SW480 (cell line): ENCODE results near the gene NCF4.

Experiments
- DNase-seq: peaks from one replicate; pipeline ENCODE4 v3.0.0-alpha.2; 2016; ENCODE audit warnings: low spot score

NCF4 gene

GRCh38 chr22:36864454-36865215, 3.8 kb downstream of the NCF4 start:
- DNase-seq: no peak

DNA sequence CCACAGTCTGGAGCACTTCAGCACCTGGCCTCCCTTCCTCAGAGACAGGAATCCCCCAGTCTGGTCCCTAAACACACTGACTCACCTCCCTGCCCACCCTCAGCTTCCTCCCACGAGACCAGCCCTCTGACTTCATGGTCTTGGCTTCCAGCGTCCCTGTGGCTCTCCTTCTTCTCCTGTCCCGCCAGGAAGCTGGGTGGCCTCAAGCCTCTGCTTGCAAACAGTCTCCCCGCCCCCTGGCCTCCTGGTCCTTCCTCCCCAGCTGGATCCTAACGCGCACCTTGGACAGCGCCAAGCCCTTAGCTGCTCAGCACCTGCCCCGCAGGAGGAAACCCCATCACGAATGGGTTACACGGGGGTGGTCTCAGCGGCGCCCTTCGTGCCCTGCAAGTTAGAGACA, 4.5 kb downstream of the NCF4 start:
- DNase-seq: no peak

GRCh38 chr22:36867695-36868094, 6.9 kb downstream of the NCF4 start:
- no peak for DNase-seq

DNA sequence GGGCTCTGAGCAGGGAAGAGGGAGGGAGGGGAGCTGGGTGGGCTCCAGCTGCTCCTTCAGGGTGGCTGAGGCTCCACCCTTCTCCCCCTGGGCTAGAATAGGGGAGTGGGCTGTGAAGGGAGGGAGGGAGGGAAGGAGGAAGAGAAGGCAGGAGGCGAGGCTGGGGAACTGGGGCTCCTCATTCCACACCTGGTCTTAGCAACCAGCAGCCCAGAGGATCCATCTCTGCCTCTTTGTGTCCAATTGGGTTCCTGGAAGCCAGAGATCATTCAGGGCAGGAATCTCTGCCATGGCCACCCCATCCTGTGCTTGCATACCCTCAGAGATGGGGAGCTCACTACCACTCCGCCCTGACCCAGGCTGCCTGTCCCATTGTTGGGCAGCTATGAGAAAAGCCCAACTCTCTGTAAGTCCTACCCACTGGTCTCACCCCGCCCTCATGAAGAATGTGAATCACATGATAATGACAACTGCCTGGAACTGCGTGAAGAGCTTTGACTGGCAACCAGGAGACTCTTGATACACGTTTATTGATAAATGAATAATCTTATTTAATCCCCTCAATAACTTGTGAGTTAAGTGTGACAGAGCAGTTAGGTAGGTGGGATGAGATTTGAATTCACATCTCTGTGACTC, 7.9 kb downstream of the NCF4 start:
- DNase-seq: peak; percentile 21

DNA sequence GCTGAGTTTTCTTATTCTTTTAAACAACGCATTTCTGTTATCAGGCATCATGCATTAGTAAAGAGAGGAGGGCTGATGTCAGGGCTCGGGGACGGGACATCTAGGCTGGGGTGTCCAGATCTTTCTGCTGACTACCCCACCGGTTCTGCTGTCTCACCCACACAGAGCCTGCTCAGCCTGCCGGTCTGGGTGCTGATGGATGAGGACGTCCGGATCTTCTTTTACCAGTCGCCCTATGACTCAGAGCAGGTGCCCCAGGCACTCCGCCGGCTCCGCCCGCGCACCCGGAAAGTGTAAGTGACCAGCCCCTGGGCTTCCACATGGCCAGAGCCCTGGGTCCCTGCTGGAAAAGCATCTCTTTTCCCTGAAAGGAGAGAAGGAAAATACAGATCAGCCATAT, 9.4 kb downstream of the NCF4 start:
- DNase-seq: peak; percentile 59

GRCh38 chr22:36871669-36872081, 10.9 kb downstream of the NCF4 start:
- DNase-seq: no peak

DNA sequence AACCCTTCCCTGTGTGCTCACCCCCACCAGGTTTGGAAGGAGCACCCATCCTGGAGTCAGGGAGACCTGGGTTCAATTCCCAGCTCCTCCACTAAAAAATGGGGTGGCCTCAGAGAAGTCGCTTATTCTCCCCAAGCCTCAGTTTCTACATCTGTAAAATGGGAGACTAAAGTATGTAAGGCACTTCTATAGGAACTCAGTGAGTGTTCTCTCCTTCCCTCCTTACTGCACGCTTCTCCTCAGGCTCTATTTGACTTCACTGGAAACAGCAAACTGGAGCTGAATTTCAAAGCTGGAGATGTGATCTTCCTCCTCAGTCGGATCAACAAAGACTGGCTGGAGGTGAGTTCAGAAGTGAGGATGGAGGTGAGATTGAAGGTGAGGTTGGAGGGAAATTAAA, 11.3 kb downstream of the NCF4 start:
- no peak for DNase-seq

DNA sequence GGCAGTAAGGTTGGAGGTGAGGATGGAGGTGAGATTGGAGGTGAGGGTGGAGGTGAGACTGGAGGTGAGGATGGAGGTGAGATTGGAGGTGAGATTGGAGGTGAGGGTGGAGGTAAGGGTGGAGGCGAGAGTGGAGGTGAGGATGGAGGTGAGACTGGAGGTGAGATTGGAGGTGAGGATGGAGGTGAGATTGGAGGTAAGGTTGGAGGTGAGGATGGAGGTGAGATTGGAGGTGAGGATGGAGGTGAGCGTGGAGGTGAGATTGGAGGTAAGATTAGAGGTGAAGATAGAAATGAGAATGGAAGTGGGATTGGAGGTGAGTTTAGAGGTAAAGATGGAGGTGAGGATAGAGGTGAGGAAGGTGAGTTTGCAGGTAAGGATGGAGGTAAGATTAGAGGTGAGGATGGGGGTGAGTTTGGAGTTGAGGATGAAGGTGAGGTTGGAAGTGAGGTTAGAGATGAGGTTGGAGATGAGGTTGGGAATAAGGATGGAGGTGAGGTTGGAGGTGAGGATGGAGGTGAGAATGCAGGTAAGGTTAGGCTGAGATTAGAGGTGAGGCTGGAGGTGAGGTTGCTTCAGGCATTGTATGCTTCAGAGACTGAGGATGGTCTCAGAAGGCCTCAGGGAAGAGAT, 12.2 kb downstream of the NCF4 start:
- DNase-seq: no peak

DNA sequence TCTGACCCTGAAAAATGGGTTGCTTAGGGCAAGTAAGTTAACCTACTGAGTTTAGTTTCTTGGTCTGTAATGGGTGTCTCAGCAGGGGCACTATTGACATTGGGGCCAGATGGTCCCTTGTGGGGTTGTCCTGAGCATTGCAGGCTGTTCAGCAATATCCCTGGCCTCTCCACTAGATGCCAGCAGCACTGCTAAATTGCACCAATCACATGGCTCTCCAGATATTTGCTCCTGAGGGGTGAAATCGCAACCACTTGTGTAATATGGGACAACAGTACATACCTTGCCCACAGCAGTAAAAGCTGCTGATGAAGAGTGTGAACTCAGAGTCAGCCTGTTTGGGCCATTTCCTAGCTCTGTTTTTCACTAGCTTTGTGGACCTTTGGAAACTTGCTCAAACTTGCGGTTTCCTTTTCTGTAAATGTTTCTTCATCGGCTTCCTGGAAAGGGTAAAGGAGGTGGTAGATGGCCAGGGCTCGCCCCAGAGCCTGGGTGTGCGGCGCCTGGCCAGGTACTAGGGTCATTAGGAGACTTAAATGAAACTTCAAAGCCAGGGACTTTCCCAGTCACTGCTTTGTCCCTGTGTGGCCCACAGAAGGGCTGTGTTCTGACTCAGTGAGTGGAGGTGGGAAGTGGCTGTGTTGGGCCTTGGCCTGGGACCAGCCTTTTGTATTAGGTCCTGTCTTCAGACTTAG, 13.0 kb downstream of the NCF4 start:
- peak; percentile 75 for DNase-seq

DNA sequence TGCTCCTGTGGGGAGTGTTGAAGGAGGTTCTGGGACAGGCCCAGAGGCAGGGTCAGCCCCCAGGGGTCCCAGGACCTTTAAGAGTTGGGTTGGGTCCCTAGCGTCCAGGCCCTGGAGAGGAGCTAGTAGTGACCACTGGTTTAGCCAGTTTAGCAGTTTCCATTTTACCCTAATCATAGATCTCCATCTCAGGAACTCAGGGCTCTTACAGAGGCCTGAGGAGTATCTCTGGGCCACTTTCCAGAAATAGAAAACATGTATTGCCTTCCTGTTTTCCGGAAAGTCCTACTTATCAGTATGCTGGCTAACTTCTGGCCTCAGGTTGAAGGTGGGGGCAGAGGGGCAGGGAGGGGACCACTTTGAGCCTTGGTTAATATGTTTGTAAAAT, 13.5 kb downstream of the NCF4 start:
- DNase-seq: no peak

GRCh38 chr22:36874736-36875135, 13.9 kb downstream of the NCF4 start:
- DNase-seq: no peak

GRCh38 chr22:36875741-36876140, 14.9 kb downstream of the NCF4 start:
- DNase-seq: no peak

GRCh38 chr22:36879775-36880174, 19.0 kb downstream of the NCF4 start:
- DNase-seq: no peak

DNA sequence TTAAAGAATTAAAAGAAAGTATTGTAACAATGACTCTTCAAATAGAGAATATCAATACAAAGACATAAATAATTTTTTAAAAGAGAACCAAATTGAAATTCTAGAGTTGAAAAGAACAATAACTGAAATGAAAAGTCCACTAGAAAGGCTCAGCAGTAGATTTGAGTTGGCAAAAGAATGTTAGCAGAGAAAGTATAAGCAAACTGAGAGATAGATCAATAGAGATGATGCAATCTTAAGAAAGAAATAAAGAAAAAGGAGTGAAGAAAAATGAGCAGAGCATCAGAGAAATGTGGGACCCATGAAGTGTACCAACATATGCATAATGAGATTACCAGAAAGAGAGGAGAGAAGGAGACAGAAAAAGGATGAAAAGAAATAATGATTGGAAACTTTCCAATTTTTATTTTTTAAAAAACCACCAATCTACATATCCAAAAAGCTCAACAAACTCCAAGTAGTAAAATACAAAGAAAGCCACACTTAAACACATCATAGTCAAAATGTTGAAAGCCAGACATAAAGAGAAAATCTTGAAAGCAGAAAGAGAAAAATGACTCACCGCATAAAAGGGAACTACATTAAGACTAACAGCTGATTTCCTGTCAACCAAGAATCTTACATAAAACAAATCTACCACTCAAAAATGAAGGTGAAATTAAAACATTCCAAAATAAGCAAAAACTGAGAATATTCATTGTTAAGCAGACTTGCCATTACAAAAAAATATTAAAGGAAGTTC, 20.9 kb downstream of the NCF4 start:
- DNase-seq: no peak

- DNase-seq: no peak
Observed at GRCh38 chr22:36884349-36885158, 23.7 kb downstream of the NCF4 start.

GRCh38 chr22:36885474-36885873, 24.7 kb downstream of the NCF4 start:
- no peak for DNase-seq

- DNase-seq: no peak
Observed at GRCh38 chr22:36886016-36886415, 25.2 kb downstream of the NCF4 start.

- no peak for DNase-seq
Observed at GRCh38 chr22:36887162-36887561, 26.4 kb downstream of the NCF4 start.

DNA sequence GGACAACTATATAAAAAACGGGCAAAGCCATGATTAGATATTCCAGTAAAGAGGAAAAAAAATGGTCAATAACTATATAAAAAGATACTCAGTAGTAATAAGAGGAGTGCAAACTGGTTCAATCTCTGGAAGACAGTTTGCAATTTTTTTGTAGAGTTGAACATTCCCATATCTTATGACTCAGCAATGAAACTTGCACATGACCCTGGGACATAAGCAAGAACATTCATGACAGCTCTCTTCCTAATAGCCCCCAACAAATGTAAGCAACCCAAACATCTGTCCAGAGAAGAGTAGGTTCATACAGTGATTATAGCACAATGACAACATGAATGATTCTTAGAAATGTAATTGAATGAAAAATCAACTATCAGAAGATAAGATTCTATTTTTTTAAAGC, 30.8 kb downstream of the NCF4 start:
- no peak for DNase-seq

GRCh38 chr22:36892292-36892691, 31.5 kb downstream of the NCF4 start:
- no peak for DNase-seq

DNA sequence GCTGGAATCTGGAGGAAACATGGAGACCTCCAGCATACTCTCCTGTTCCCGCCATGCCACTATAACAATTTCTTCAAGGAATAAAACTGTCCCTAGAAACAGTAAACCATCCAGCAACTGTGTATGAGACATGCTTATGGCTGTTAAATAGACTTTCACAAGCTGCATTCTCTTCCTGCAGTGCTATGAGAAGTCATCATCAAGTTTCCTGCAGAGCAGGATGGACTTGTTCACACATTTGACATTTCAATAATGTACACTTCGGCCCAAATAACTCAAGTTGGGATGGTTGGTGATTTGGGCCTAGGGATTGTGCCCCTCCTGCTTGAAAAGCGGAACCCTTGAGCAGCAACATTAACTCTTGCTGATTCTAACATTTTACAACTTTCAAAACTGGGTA, 32.5 kb downstream of the NCF4 start:
- no peak for DNase-seq
